GM12864 (cell line): Measurements from ENCODE around the gene ARSB.

ENCODE experiments used
- DNase-seq: peaks from one replicate; pipeline ENCODE4 v3.0.0-alpha.2; 2011; ENCODE audit warnings: low read depth
- H3K4me3 ChIP-seq: 2 replicates; pipeline ENCODE4 v1.5.1; 2011; ENCODE audit warnings: mild to moderate bottlenecking, low read depth, low read length, control low read depth
- CTCF ChIP-seq: IDR thresholded peaks from 2 replicates; pipeline ENCODE4 v1.5.1; 2011; ENCODE audit warnings: low read depth, mild to moderate bottlenecking, moderate library complexity, low read length, control low read depth, inconsistent platforms; ENCODE audit errors: missing control alignments

The ARSB gene

DNA sequence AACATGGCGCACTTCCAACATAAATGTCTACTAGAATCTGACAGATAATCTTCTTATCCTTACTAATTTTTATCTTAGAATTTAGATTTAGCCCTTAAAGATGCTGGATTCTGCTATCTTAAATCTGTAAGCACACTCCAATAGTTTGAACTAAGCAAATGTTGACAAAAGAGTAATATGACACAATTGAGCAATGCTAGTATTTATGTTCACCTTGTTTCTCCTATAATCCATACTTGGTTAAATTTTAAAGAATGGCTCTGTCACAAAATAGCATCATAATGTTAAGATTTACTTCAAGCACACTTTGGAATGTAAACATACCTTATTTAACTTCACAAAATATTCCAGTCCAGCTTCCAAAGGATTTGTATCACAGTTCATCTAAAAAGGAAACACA is 38.8 kb upstream of the ARSB start:
- TF ChIP-seq CTCF: no peak
- H3K4me3 ChIP-seq: no peak overlapping the region
- DNase-seq: no peak

GRCh38 chr5:79023348-79023747 is 38.2 kb upstream of the ARSB start:
- TF ChIP-seq CTCF: no peak
- no peak overlapping the region for H3K4me3 ChIP-seq
- no peak for DNase-seq

DNA sequence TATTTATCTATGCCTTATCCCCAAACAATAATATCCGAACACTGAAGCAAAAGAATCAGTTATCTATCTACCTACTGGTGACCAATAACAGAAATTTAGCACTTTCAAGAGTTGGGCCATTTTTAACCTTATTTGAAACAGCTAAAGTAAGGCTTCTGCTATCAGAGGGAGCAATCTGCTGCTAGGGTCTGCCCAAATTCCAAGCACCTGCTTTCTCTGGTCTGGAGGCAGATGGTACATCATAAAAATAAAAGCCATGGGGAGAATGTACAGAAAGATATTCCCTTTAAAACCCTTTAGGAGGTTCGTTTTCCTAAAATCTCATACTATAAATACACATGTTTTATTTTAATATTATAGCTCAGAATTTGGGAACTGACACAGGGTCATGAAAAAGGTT is 37.7 kb upstream of the ARSB start:
- no peak for DNase-seq
- H3K4me3 ChIP-seq: no peak overlapping the region
- TF ChIP-seq CTCF: no peak

GRCh38 chr5:79021753-79022152 is 36.6 kb upstream of the ARSB start:
- no peak for TF ChIP-seq CTCF
- no peak for DNase-seq
- H3K4me3 ChIP-seq: no peak overlapping the region

- H3K4me3 ChIP-seq: no peak overlapping the region
- DNase-seq: peak; percentile 8
- TF ChIP-seq CTCF: peak; percentile 77
Observed at GRCh38 chr5:79020861-79021561, 35.9 kb upstream of the ARSB start.

- no peak for DNase-seq
- no peak overlapping the region for H3K4me3 ChIP-seq
- TF ChIP-seq CTCF: no peak
Observed at GRCh38 chr5:79014631-79015030, 29.5 kb upstream of the ARSB start.

DNA sequence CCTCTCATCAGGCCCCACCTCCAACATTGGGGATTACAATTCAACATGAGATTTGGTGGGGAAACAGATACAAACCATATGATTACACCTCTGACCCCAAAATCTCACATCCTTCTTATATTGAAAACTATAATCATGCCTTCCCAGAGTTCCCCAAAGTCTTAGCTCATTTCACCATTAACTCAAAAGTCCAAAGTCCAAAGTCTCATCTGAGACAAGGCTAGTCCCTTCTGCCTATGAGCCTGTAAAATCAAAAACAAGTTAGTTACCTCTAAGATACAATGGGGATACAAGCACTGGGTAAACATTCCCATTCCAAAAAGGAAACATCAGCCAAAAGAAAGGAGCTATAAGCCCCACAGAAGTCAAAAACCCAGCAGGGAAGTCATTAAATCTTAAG is 26.8 kb upstream of the ARSB start:
- no peak for DNase-seq
- TF ChIP-seq CTCF: no peak
- no peak overlapping the region for H3K4me3 ChIP-seq
